ENCODE measurements around the gene VAMP5.

Gene VAMP5

GRCh38 chr2:85597241-85597640 is 13.0 kb downstream of the VAMP5 start:
- H3K4me3 ChIP-seq (ENCODE audit: low read depth in 1 of 2, low read length in 2 of 2), result no peak overlapping the region
- H2AFZ ChIP-seq (ENCODE audit: low read depth, low read length), result no peak overlapping the region
- no peaks in the 10 kb centered on the region for H3K27me3 ChIP-seq (ENCODE audit: insufficient read depth, low read length, poor library complexity)
- H3K9me3 ChIP-seq (ENCODE audit: insufficient read depth, low read length, severe bottlenecking), result no peaks in the 10 kb centered on the region
- peaks cover 34% of the 10 kb centered on the region for H3K4me1 ChIP-seq (ENCODE audit: insufficient read depth, low read length)
- ATAC-seq (ENCODE audit: insufficient read depth, low read depth) (no peak), DNase-seq (no peak)
- peaks cover 18% of the 10 kb centered on the region for H4K20me1 ChIP-seq (ENCODE audit: insufficient read depth, low read length)
- peaks cover 33% of the 10 kb centered on the region for H3K79me2 ChIP-seq (ENCODE audit: insufficient read depth, low read length)
- no peak for TF ChIP-seq CTCF (IDR thresholded peaks at IDR 0.05; ENCODE audit: borderline replicate concordance, extremely low read depth, low read length, poor library complexity, severe bottlenecking)
- no peak for TF ChIP-seq EZH2 (IDR thresholded peaks at IDR 0.05; ENCODE audit: borderline replicate concordance, low read depth, low read length, severe bottlenecking)
- peaks cover 21% of the 10 kb centered on the region for H3K36me3 ChIP-seq (ENCODE audit: insufficient read depth, low read length)
- peak overlapping the region; percentile 81 for H3K4me2 ChIP-seq (ENCODE audit: insufficient read depth, low read length)
- no peak overlapping the region for H3K9ac ChIP-seq (ENCODE audit: low read depth, low read length)
- no peak overlapping the region for H3K27ac ChIP-seq (ENCODE audit: low read length)

- no peak overlapping the region for H3K9ac ChIP-seq (ENCODE audit: low read depth, low read length)
Observed at GRCh38 chr2:85598594-85599340, 14.5 kb downstream of the VAMP5 start.

GRCh38 chr2:85599468-85600234 is 15.4 kb downstream of the VAMP5 start:
- no peak overlapping the region for H3K27ac ChIP-seq (ENCODE audit: low read length)
- H3K36me3 ChIP-seq (ENCODE audit: insufficient read depth, low read length), result peaks cover 21% of the 10 kb centered on the region
- peaks cover 20% of the 10 kb centered on the region for H4K20me1 ChIP-seq (ENCODE audit: insufficient read depth, low read length)
- peaks cover 28% of the 10 kb centered on the region for H3K79me2 ChIP-seq (ENCODE audit: insufficient read depth, low read length)
- ATAC-seq (ENCODE audit: insufficient read depth, low read depth), result no peak
- H3K4me1 ChIP-seq (ENCODE audit: insufficient read depth, low read length), result peaks cover 37% of the 10 kb centered on the region
- H2AFZ ChIP-seq (ENCODE audit: low read depth, low read length), result no peak overlapping the region
- TF ChIP-seq CTCF (IDR thresholded peaks at IDR 0.05; ENCODE audit: borderline replicate concordance, extremely low read depth, low read length, poor library complexity, severe bottlenecking), result no peak
- no peak for TF ChIP-seq EZH2 (IDR thresholded peaks at IDR 0.05; ENCODE audit: borderline replicate concordance, low read depth, low read length, severe bottlenecking)
- DNase-seq, result no peak
- H3K4me3 ChIP-seq (ENCODE audit: low read depth in 1 of 2, low read length in 2 of 2), result no peak overlapping the region
- H3K27me3 ChIP-seq (ENCODE audit: insufficient read depth, low read length, poor library complexity), result peaks cover 10% of the 10 kb centered on the region
- H3K4me2 ChIP-seq (ENCODE audit: insufficient read depth, low read length), result no peak overlapping the region
- no peaks in the 10 kb centered on the region for H3K9me3 ChIP-seq (ENCODE audit: insufficient read depth, low read length, severe bottlenecking)
- H3K9ac ChIP-seq (ENCODE audit: low read depth, low read length), result no peak overlapping the region

More at GRCh38 chr2:85598594-85599340, 14.5 kb downstream of the VAMP5 start:
- Histone ChIP-seq H3K4me3 (ENCODE audit: low read depth in 1 of 2, low read length in 2 of 2) (no peak overlapping the region), H4K20me1 (ENCODE audit: insufficient read depth, low read length) (peaks cover 18% of the 10 kb centered on the region), H3K4me2 (ENCODE audit: insufficient read depth, low read length) (no peak overlapping the region), H3K36me3 (ENCODE audit: insufficient read depth, low read length) (peaks cover 21% of the 10 kb centered on the region), H3K4me1 (ENCODE audit: insufficient read depth, low read length) (peaks cover 45% of the 10 kb centered on the region), H3K9me3 (ENCODE audit: insufficient read depth, low read length, severe bottlenecking) (no peaks in the 10 kb centered on the region), H3K79me2 (ENCODE audit: insufficient read depth, low read length) (peaks cover 33% of the 10 kb centered on the region), H3K27me3 (ENCODE audit: insufficient read depth, low read length, poor library complexity) (peaks cover 10% of the 10 kb centered on the region), H3K27ac (ENCODE audit: low read length) (no peak overlapping the region), H2AFZ (ENCODE audit: low read depth, low read length) (no peak overlapping the region)
- TF ChIP-seq EZH2 (IDR thresholded peaks at IDR 0.05; ENCODE audit: borderline replicate concordance, low read depth, low read length, severe bottlenecking) (no peak), CTCF (IDR thresholded peaks at IDR 0.05; ENCODE audit: borderline replicate concordance, extremely low read depth, low read length, poor library complexity, severe bottlenecking) (no peak)
- DNase-seq (no peak), ATAC-seq (ENCODE audit: insufficient read depth, low read depth) (no peak)
